GM19324 (cell line): ENCODE results near the gene RNF208.

Source experiments
- ATAC-seq: cut with Tn5 transposase; IDR thresholded peaks from one replicate; pipeline ENCODE4 v1.9.1; 2021; ENCODE audit warnings: mild to moderate bottlenecking, moderate library complexity; ENCODE audit not compliant: unreplicated experiment, low FRiP score

The RNF208 gene

DNA sequence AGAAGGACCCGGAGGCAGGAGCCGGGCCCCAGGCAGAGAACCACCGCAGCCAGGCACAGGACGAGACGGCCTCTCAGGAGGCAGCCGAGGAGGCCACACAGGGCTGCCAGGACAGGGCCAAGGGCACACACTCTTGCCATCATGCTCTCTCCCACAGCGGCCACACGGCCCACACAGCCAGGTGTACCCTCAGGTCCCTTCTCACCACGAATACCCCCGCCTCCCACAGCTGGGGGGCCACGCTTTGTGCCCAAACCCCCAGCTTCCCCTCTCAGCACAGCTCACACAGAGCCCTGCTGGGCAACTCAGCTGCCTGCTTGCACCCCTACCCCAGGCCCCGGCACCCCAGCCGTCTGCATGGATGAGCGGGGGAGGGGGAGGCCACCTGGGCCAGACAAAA is 28.3 kb downstream of the RNF208 start:
- no peak for ATAC-seq

DNA sequence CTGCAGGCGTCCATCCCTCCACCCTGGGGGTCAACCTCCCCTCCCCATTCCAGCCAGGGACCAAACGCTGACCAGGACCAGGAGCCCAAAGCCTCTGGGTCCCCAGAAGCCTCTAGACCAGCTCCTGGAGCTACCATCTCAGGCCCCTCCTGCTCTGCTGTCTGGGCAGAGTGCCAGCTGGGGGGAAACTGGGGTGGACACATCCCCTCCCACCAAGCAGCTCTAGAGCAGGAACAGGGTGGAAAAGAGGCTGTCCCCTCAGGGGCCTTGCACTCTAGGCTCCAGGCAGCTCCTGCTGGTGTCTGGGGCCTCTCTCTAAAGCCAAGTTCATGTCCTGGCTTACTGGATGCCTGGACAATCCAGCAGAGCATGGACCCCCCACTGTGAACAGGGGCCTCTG is 29.2 kb downstream of the RNF208 start:
- ATAC-seq = no peak

DNA sequence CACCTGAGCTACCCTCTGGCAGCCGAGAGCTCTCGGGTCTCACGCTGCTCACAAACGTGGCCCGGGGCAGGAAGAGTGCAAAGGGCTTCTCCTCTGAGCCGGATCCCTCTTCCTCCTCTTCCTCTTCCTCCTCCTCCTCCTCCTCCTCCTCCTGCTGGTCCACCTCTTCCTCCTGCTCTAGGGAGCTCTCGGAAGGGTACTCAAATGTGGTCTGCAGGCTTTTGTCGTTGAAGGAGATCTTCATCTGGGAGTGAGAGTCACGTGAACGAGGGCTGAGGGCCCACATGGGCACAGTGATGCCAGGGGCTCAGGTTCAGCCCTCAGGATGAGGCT is 29.6 kb downstream of the RNF208 start:
- ATAC-seq = no peak

DNA sequence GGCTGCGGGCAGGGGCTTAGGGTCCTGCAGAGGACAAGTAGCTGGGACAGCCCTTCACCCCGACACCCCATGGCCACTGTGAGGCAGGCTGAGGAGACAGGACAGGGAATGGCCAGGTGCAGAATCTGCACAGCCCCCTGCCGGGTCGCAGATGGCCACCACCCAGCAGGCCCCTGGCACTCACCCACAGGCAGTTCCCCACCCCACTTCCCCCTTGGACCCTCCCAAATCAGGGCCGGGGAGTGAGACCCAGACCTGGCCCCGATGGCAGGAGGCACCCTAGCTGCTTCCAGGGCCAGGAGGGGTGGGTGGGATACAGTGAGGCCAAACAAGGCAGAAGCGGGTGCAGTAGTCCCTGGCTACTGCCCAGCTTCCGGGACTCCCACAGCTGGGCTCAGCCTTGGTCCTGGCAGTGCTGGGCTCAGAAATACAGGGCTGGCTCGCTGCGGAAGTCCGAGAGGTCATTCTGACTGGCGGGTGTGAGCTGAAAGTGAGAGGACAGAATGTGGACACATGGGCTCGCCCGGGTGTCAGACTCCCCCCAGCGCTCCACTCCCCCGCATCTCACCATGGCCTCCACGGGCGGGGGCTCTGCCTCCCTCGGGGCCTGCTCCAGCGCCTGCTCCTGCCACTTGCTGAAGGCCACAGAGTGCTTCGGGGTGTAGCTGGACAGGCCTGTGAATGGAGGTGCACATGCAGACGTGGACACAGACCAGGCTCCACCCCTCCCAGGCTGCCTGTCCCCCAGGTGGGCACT is 30.2 kb downstream of the RNF208 start:
- ATAC-seq = no peak

GRCh38 chr9:137191245-137191644 is 30.8 kb downstream of the RNF208 start:
- no peak for ATAC-seq

GRCh38 chr9:137190315-137190856 is 31.7 kb downstream of the RNF208 start:
- ATAC-seq = no peak

DNA sequence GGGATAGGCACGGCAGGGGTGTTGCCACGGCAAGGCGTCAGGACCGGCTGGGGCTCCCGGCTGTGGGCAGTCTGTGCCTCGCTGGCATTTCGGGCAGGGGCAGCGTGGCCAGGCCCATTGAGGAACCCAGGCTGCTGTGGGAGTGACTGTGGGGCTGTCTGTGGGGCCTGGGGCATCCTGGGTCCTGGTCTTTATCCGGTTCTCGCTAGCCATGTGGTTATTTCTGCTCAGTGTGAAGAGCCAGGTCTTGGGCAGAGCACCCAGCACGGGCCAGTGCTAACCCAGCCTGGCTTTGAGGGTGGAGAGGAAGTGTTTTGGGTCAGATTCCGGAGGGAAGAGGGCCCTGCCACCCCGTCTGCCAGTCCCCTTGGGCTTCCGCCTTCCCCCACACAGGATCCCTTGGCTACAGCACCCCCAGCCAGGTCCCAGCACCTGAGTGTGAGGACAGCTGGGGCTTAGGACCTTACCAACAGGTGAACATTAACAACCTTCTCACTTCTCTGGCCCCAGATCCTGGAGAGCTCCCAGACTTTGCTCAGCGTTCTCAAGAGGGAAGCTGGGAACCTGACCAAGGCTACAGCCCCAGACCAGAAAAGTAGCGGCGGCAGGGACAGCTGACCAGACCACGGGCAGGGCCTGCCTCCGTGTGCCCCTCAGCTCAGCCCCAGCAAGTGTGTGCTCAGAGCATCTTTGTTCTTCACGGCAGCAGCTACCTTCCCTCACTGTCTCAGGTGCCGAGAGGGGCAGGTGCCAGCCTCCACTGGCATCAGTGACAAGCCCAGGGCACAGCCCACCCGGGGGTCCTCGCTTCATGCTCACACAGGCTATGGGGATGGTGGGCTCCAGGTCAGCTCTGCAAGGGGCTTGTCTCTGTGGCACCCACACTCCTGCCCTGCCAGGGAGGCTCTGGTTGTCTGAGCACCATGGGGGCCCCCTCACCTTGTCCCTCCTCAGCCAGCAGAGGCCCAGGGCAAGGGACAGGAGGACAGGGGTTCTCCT is 32.4 kb downstream of the RNF208 start:
- no peak for ATAC-seq

- ATAC-seq = peak; percentile 86
Measured at GRCh38 chr9:137188490-137189296, 33.3 kb downstream of the RNF208 start, which contains the start of the genes ANAPC2 and SSNA1. Gene ANAPC2, minus strand, starts transcription at chr9:137188560. Its CDS starts 28 bp downstream, at chr9:137188532. Gene SSNA1, plus strand, starts transcription at chr9:137188676. Its CDS starts 51 bp downstream, at chr9:137188727.

GRCh38 chr9:137188086-137188489 is 34.0 kb downstream of the RNF208 start:
- no peak for ATAC-seq

DNA sequence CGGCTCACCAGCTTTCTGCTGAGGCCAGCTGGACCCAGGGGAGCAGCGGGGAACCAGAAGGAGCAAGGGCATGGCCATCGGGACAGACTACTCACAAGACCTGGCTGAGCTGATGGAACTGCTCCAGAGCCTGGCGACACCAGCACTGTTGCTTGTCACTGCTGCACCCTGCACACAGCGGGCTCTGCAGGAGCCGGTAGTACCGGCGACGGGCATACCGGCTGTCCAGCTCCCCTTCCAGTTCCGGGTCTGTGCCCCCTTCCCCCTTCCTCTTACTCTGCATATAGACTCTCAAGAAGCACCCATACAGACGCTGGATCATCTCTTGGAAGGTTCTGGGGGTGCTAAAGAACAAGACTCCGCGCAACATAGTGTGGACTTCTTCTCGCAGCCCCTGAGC is 34.7 kb downstream of the RNF208 start:
- ATAC-seq = no peak

GRCh38 chr9:137186385-137186784 is 35.7 kb downstream of the RNF208 start:
- ATAC-seq = no peak

DNA sequence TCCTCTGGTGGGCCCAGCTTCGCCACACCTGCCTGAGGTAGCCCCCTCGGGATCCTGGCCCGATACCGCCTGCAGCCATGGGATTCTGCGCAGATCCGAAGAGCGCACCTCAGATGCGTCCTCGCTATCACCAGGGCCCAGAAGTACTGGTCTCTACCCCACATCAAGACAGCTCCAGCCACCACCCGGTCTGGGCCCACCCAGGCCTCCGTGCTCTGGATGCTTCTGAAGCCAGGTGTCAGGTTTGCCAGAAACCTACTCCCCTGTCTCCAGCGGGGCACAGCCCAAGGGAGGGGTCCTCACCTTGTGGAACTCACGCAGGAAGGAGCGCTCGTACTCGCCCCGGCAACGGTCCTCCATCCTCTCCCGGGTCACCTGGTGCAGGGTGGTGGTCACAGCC is 36.1 kb downstream of the RNF208 start:
- ATAC-seq = no peak

GRCh38 chr9:137184881-137185660 is 37.0 kb downstream of the RNF208 start:
- ATAC-seq = no peak

GRCh38 chr9:137183980-137184595 is 38.0 kb downstream of the RNF208 start:
- no peak for ATAC-seq

GRCh38 chr9:137182836-137183235 is 39.2 kb downstream of the RNF208 start:
- no peak for ATAC-seq

GRCh38 chr9:137181680-137182079 is 40.4 kb downstream of the RNF208 start:
- ATAC-seq = no peak

GRCh38 chr9:137180491-137180890 is 41.5 kb downstream of the RNF208 start:
- no peak for ATAC-seq

DNA sequence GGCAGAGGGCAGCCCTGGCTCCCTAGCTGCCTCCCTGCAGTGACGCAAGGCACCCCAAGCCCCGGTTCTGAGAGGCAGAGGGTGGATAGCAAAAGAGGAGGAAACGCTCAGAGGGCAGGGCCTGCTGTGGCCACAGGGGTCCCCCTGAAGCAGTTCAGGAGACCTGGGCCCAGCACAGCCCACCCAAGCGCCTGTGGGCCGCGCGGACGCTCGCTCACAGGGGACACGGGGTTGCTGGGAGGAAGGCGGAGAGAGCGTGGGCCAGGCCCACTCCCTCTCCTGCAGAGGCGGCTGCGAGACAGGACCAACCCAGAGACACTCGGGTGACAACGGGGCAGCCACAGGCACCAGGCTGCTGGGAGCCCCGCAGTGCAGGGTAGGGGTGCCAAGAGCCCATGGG is 42.3 kb downstream of the RNF208 start:
- ATAC-seq = no peak

DNA sequence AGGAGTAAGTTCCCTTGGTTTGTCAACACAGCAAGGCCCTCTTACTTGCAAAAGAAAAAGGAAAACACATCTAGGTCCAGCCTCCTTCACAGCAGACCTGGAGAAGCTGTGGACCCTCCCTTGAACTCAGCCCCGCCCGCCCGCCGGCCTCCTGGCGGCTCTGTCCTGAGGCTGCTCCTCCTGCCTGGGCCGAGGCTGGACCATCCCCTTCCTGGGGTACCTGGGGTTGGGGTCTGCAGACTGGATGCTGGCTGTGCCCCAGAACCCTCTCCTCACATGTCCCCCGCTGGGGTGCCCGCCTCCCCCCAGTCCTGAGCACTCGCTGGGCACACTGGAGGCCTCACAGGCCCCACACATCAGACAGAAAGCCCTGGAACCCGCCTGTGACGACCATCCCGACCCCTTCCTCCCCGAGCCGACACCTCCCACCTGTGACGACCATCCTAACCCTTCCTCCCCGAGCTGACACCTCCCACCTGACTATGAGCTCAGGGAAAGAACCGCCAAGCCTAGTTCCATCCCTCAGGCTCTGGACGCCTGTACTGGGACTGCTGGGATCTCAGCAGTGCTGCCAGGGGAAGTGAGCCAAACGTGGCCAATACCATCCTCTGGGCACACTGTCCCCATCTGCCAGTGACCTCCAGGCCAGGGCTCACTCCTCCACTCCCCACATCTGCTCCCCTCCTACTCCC is 43.0 kb downstream of the RNF208 start:
- ATAC-seq = no peak
